NK-92 (cell line): ENCODE results near the gene CALD1.
"Not testable (repeated sequence)": the region's sequence is repeated elsewhere in the genome, so short reads cannot be mapped to it uniquely, and the experiment has no call there.

ENCODE experiments used
- DNase-seq: peaks from one replicate; lab custom pipeline; 2025; ENCODE audit not compliant: unreplicated experiment; lab: John Stamatoyannopoulos, UW

The CALD1 gene

DNA sequence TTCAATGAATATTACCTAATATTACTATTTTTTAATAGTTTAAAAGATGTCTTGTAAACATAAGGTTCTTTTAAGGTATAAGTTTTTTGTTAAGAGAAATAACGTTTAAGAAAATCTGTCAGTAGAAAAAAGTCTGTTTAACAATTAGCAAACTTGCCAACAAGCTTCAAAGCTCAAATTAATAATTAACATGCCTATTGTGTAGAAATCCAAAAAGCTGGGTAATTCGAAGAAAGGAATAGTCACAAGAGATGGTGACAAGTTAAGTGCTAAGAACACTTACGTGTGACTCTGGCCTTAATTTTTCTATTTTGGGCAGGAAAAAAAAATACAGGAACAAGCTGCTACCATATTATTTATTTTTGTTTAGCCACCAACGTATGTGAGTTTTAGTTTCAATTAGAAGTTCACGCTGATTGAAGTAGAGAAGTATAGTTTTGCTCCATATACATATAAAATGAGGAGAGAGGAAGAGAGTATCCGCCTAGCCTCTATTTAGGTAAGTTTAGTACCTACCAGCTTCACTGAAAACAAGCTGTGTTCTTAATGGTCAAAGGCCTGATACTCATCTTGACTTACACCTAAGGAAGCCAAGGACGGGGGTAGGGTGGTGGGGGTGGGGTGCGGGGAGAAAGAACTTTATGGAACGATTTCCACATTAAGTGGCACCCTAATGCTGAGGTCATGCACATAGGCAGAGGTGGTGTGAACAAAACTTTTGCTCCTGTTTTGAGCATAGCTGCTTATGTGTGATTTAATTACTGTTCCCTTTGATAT, 163.4 kb downstream of the CALD1 start:
- no peak for DNase-seq

DNA sequence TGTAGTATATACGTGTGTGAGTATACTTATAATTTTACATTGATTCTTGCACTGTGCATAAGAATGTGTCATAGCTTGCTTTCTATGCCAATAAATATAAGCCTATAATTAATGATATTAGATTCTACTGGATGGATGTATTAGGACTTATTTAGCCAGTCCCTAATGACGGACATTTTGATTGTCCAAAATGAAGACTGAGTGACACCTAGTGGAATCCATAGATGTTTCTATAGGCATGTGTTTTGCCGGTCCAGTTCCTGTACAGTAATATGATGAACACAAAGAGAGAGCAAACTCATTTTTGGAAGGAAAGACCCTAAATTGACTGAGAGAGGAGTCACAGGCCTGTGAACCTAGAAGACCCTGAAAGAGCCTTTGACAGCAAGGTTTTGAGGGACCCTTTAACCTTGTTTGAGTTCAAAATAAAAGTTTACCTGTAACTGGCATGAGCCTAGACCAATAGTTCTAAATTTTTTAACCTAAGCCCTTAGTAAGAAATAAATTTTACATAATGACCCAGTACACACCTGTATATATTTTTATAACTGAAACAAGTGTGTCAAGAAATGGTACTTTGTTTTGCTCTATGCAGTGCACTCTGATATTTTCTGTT, 164.5 kb downstream of the CALD1 start:
- DNase-seq = no peak

DNA sequence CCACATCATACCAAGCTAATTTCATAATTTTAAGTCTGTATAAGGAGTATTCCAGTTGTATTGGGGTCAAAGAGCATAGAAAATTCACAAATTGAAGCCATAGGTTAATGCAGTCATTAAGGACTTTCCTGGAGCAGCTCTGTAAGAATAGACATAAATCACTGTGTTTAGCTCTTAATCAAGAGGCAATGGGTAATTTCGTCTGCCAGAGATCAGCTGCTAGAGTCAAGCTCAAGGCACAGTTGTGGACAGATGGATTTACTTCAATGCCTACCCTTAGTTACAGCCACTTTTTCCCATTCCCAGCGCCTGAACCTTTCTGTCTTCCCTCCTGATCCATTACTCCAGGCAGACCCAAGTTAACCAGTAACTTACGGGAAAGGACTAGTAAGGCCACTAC, 166.3 kb downstream of the CALD1 start:
- no peak for DNase-seq

DNA sequence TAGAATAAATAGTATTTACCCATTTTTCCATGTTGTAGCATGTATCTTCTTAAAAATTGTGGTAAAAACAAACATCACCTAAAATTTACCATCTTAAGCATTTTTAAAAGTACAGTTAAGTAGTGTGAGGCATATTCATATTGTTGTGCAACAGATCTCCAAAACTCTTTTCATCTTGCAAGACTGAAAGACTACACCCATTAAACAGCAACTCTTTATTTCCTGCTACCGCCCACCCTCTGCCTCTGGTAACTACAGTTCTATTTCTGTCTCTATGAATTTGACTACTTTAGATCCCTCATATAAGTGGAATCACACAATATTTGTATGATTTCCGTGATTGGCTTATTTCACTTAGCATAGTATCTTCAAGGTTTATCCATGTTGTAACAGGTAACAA, 166.8 kb downstream of the CALD1 start:
- DNase-seq = no peak

DNA sequence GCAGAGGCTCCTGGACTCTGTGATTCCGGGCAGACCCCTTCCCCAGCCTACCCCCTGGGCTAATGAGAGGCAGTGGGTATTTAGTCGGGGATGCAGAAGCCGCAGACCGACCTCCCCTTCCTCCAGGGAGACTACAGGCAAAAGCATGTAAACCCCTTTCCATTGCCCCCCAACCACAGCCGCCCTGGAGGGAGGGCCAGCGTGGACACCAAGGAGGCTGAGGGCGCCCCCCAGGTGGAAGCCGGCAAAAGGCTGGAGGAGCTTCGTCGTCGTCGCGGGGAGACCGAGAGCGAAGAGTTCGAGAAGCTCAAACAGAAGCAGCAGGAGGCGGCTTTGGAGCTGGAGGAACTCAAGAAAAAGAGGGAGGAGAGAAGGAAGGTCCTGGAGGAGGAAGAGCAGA, 167.9 kb downstream of the CALD1 start:
- DNase-seq = no peak

DNA sequence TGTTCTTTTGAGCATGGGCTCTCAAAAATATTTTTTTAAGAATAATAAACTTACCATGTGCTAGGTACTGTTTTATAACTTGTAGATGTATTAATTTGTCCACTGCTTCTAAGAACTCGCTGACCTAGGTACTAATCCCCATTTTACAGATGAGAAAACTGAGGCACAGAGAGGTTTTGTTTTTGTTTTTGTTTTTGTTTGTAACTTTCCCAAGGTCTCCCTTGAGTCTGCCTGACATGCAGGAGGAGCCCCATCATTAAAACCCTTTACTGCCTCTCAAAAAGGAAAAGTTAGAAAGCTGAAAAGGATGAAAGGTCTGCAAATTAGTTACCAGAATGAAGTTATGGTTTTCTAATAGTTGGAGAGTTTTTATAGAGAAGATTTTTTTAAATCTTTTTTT, 168.4 kb downstream of the CALD1 start:
- no peak for DNase-seq

DNA sequence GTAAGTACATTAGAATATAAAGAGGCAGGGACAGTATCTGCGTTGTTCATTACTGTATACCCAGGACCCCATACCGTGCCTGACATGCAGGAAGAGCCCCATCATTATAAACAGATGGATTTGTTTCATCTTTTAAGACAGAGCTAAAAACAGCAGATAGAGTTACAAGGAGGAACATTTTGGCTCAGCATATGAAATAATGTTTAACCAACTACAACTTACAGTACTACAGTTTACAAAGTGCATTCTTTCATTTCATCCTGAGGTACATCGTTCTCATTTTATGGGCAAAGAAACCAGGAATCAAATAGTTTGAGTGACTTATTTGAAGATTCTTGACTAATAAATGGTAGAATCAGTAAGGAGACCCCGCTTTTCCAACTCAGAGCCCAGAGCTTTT, 168.8 kb downstream of the CALD1 start:
- no peak for DNase-seq

DNA sequence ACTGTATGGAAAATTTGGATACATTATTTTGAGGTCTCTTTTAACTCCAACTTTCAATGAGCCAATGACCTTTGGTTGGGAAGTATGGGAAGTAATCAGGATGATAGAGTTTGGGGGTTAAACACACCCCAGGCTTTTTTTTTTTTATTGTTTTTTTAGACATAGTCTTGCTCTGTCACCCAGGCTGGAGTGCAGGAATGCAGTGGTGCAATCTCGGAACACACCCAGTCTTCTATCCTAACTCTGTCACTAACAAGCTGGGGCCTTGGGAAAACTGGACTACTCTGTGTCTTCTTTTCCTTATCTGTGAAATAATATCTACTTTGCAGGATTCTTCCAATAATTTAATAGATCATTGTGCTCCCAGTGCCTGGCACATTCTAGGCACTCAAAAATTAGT, 169.3 kb downstream of the CALD1 start:
- no peak for DNase-seq

DNA sequence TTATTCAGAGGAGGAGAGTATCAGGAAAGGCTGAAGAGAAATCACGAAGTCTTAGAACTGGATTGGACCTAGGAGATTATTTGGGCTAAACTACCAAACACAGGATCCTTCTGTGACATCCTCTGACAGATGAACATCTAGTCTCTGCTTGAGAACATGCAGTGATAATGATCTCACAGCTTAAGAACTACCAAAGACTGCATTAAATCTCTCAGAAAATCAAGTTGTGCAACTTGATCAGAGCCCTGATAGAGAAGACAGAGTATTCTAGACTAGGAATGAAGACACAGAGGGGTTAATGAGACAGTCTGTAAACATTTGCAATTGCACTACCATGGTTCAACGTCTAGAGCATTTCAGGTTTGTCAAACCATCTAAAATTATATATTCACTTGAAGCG, 169.7 kb downstream of the CALD1 start:
- DNase-seq = no peak

DNA sequence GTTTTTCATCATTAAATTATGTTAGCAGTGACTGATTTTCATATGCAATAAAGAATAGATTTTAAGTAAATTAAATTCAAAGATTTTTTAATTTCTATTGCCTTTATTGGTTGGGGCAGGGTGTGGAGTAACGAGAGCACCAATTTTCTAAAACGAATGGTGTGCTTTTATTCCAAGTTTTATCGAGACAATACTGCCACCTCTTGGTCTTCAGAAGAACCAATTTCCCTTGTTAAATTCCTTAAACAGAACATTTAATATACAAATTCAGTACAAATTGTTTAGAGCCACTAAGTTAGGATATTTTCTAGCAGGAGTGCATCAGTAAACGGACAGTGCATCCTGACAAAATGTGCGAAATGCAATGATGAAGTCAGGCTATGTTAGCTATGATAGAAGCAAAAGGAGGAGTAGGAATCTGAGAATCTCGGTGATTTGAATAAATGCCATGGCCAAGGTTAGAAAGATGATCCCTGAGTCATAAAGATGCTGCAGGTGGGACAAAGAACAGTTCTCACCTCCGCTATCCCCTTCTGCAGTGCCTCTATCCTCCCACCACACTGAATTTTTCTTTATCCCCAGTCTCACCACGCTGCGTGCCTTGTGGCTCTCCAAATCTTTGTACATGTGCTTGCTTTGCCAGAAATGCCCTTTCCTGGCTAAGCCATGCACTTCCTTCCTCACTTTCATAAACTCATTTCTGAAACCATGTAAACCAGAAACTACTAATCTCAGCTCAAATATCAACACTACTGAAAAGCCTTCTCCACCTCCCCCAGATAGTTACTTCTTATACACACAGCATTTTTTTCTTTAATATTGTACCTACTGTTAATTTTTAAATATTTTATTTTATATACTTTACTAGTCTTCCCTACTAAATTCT, 175.0 kb downstream of the CALD1 start:
- no peak for DNase-seq

DNA sequence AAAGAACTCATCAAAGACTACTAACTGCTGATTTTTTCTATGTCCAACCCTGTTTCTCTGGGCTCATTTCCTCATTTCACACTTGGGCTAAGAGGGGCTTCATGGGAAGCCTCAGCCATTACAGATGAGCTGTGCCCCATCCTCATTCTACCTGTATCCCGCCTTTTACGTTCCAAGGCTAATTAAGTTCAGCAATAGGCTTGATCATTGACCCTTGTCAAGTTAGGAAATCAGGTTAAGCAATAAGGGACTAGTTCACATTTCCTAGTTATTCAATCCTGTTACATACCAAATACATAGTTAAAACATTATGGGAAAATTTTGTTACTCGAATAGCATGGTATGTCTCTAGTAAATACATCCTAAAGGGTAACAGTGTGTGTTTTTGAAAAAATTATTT, 177.6 kb downstream of the CALD1 start:
- no peak for DNase-seq

DNA sequence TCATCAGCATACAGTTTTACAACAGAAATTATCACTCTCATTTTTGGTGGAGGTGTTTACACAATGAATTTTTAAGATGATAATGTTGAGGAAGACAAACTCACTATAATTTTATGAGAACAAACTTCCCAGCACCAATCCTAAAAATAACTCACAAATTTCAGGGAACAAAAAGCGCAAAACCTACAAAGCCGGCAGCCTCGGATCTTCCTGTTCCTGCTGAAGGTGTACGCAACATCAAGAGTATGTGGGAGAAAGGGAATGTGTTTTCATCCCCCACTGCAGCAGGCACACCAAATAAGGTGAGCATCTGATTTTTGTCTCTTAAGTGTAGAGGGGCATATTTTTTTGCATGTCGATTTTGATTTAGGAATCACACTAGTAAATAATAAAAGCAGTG, 180.4 kb downstream of the CALD1 start:
- DNase-seq = no peak

DNA sequence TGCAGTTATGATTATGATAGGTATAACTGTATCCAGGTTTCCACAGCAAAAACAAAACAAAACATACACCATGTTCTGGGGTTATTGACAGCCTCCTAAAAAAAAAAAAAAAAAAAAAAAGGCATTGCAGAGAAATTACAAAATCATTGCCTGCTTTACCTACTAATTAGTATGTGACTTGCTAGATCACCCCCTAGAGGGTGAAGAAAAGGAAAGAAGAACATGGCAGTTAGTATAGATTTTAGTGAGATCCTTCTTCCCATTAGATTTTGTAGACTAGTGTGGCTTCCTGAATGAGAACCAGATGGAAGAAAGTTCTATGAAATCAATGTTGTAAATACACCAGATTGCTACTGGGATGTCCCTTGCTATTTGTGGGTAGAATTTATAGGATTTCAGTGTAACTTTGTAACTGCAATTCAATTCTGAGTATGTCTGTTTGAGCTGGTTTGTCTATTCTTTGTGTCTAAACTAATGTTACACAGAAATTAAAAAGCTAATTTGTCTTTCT, 182.9 kb downstream of the CALD1 start:
- no peak for DNase-seq

DNA sequence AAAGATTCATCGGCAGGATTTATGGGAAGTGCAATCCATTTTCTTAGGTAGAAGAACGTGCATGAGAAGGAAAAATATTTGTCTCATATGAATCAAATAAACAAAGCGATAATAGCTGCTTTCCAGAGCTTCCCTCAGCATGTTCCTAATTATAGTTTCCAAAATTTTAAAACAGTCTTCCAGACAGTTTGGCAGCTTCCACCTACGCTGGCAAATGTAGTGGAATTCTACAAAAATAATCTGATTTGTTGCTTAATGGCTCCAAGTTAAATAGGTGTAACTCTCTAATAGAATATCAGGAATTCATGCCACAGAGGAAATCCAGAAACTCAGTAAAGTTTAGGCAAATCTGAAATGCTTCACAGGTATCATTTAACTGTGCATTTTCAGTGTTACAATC, 183.6 kb downstream of the CALD1 start:
- DNase-seq = no peak

DNA sequence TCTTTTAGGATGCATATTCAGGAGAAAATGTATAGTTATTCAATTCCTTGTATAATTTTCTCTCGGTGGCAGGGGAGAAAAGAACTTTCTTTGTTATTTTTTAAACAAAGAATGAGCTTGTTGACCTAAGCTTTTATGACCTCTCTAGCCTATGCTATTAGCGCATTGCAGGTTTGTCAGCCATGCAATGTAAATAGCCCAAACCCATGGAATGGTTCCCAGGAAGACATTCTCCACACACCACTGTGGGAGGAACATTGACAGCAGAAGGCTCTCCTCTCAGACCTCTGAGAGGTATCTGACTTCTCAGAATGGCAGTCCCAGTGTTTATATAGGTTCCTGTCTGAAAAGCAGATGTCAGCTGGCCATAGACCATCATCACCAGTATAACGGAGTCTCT, 187.3 kb downstream of the CALD1 start:
- no peak for DNase-seq

DNA sequence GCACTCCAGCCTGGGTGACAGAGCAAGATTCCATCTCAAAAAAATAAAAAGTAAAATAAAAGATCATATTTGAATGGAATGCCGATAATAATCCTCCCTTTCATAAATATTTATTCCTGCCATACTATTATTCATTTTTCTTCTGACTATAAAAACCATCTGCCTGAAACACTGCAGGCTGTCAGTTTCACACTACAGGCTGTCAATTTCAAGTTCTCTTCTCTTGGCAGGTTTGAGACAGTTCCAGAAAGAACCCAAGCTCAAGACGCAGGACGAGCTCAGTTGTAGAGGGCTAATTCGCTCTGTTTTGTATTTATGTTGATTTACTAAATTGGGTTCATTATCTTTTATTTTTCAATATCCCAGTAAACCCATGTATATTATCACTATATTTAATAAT, 188.7 kb downstream of the CALD1 start:
- DNase-seq = no peak

DNA sequence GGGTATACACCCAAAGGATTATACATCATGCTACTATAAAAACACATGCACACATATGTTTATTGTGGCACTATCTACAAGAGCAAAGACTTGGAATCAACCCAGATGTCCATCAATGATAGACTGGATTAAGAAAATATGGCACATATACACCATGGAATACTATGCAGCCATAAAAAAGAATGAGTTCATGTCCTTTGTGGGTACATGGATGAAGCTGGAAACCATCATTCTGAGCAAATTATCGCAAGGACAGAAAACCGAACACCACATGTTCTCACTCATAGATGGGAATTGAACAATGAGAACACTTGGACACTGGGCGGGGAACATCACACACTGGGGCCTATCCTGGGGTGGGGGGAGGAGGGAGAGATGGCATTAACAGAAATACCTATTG, 202.2 kb downstream of the CALD1 start:
- DNase-seq = not testable (repeated sequence)

DNA sequence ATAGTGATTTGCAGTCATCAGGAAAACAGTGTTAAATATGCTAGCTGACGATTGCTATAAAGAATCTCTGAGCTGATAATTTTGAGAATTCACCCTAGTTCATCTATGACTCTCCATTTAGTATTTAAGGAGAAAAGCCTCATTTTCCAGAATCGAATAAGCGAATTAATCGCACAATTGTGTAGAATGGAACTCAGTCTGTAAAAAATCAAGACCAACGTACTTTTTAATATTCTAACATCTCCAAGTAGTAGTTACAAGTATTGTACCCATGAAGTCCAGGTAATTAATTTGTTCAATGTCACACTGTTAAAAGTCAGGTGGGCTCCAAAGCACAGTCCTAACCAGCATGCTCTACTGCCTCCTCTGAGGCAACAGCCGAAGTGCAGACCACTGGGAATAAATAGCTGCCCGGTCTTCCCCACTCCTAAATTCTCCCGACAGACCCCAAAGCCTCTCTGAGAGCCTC, 206.5 kb downstream of the CALD1 start:
- DNase-seq = no peak

DNA sequence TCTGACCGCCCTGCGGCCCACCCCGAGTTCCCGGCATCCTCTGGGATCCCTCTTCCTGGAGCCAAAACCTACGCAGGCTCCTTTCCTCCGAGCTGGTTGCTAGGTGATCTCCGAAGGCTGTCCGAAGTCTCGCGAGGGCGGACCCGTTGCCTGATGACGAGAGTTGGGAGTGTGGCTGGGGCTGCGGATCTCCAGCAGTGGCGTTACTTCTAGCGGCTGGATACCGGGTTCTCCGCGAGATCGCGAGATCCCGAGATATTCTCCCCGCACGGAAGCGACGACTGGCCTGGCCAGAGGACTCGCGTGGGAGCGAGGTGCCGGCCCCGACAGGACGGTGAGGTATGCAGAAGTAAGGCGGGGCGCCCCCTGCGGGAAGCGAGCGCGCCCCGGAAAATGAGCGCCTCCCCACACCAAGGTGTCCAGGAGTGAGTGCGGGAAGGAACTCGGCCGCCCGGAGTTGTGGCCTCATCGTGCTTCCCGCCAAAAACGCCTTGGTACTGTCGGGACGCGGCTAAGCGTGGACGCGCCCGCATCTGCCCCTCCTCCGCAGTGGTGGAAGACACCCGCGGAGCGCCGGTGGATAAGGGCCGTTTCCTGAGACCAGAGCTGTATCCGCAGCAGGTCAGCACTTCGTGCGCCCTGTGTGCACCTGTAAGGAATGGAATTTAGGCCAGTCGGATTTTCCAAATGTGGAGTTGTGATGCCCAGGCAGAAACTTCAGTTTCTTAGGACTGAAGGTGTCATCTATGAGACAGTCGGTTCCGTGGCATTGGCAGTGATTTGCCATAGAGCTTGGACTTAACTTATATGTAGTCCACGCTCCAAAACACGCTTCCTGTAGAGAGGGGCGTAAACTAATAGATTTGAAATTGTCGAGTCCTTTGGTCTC, 207.2 kb downstream of the CALD1 start, which contains the start of gene AGBL3:
TSS of gene AGBL3 (plus strand) at position 146 of the 889 bp plus-strand sequence. CDS start 1,426 bp downstream, outside the sequence.
- DNase-seq = peak; percentile 27

DNA sequence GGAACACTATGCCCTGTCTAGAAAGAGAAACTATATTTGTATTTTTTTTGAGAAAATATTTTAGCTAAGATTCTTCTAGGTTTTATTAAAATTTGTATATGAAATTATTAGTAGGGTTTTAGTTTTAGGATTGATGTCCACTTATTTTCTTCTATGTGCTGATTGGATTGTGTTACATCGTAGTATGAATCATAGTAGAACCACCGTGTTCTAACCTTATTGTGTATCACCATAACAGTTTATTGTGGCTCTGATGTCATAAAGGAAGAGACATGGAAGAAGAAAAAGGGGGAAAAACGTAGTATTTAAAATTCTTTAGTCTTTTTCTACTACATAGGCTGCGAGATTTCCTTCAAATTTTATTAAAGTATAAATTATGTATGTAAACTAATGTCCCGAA, 208.7 kb downstream of the CALD1 start:
- no peak for DNase-seq
